Esophagus squamous epithelium (tissue), 4 donors: Measurements from ENCODE around the gene DACT2.
"Not testable (repeated sequence)": the region's sequence is repeated elsewhere in the genome, so short reads cannot be mapped to it uniquely, and the experiment has no call there.

ENCODE experiments used
- CTCF ChIP-seq, 6 experiments: fragments of 450-650 bp in 4 of 6; fragments of 200-600 bp in 2 of 6; sonication (generic) in 2 of 6; IDR thresholded peaks; one replicate each; pipeline ENCODE4 v1.5.1; 2016 to 2019; ENCODE audit warnings: antibody characterized with exemption in 6 of 6, mild to moderate bottlenecking in 4 of 6, moderate library complexity in 4 of 6
- POLR2A ChIP-seq, 4 donors: fragments of 450-650 bp; IDR thresholded peaks; one replicate each; pipeline ENCODE4 v1.6.1; 2017; ENCODE audit warnings: antibody characterized with exemption in 4 of 4, mild to moderate bottlenecking in 4 of 4, moderate library complexity in 3 of 4

GRCh38 chr6:168287460-168287859, 32.1 kb downstream of the DACT2 start:
- TF ChIP-seq POLR2A, CTCF (IDR thresholded peaks at IDR 0.05): not testable (repeated sequence)
